ENCODE results near the gene REN.

- TF ChIP-seq CTCF (IDR thresholded peaks at IDR 0.05; ENCODE audit: insufficient read depth, low read length) (no peak), GABPA (IDR thresholded peaks at IDR 0.05; ENCODE audit: low read depth) (no peak), SPI1 (IDR thresholded peaks at IDR 0.05; ENCODE audit: borderline replicate concordance, low read depth) (no peak), POLR2AphosphoS5 (IDR thresholded peaks at IDR 0.05; ENCODE audit: low read depth) (no peak)
Measured at GRCh38 chr1:204180133-204180532, 14.0 kb upstream of the REN start.

Measured in HL-60 (cell line).